ENCODE results near the gene CDKN2B-AS1. TPM values are rescaled to one million over a fixed set of nuclear protein-coding genes. Genes with fewer than 3 reads are reported as not detected.

The CDKN2B-AS1 gene
- total RNA-seq, 1 donor from 2014 or later, result 1.0 TPM

GRCh38 chr9:22098643-22099332 lies 104.2 kb downstream of the CDKN2B-AS1 start:
- no peak for ATAC-seq

DNA sequence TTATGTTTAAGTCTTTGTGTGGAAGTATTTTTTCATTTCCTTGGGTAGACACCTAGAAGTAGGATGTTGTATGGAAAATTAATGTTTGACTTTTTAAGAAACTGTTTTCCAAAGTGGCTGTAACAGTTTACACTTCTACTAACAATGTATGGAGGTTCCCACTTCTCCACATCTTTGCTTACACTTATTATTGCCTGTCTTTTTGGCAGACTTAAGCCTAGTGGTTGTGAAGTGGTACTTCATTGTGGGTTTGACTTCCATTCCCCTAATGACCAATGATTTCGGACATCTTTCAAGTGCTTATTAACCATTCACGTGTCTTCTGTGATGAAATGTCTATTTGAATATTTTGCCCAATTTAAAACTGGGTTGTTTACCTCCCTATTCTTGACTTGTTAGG lies 106.0 kb downstream of the CDKN2B-AS1 start:
- no peak for ATAC-seq

GRCh38 chr9:22102146-22103053 lies 107.8 kb downstream of the CDKN2B-AS1 start:
- no peak for ATAC-seq

DNA sequence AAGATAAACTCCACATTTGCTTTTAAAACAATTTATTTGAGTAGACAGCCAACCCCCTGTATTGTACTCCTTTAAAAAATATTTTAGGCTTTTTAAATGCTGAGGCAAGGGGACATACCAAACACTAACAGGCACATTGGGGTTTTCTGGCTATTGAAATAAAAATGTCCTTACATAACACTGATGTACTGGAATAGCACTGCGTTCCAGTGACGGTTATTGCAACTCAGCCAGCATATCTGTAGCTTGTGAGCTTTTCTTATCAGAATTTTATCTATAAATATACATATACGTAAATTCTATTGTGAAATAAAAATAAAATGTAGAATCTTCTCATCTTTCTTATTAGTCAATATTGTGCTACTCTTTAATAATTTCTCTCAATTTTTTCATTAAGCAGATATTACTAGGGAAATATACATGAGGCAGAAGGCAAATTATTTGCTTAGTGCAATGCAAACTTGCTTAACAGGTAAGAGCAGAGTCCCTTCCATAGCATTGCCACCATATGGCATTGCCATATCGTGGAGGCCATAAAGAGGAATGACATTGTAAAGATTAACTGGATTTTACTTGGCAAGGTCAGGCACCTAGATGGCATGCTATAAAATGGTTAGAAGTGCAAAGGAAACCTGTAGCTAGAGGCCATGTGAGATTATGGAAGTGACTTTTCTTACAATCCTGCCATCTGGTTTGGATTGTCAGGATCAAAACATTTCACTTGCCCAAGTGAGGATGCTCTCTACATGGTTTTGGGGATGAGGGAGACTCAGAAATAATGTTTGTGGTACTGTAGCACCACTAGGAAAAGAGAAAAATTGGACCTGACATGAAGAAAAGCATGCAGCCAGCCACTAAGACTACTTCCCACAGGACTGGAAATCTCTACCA lies 109.3 kb downstream of the CDKN2B-AS1 start:
- ATAC-seq, result peak; percentile 31

DNA sequence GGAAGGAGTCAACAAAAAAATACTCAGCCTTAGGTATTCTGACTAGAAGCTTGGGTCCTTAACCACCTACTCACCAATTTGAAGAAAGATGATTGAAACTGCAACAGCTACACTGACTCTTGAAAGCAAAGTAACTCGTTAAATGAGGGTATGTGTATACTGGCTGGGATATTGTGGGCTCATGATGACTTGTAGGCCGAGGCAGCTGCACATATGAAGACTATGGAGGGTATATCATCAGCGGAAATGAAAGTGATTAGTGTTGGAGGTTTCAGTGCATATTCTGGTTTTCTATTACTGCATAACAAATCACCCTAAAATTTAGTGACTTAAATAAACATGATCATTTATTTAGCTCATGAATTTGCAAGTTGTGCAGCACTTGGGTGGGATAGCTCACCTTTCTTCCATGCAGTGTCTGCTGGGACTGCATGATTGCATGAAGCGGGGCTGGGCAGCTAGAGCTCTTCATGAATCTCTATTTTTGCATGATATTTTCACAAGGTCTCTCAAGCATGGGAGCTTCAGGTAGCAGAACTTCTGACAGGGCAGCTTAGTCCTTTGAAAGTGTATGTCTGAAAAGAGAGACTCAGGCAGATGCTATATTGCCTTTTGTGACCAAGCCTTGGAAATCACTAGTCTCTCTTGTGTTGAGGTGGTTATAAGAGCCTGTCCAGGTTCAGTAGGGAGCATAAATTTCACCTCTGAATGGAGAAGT lies 110.6 kb downstream of the CDKN2B-AS1 start:
- no peak for ATAC-seq

- ATAC-seq, result peak; percentile 73
Measured at GRCh38 chr9:22107202-22108045, 112.8 kb downstream of the CDKN2B-AS1 start.

DNA sequence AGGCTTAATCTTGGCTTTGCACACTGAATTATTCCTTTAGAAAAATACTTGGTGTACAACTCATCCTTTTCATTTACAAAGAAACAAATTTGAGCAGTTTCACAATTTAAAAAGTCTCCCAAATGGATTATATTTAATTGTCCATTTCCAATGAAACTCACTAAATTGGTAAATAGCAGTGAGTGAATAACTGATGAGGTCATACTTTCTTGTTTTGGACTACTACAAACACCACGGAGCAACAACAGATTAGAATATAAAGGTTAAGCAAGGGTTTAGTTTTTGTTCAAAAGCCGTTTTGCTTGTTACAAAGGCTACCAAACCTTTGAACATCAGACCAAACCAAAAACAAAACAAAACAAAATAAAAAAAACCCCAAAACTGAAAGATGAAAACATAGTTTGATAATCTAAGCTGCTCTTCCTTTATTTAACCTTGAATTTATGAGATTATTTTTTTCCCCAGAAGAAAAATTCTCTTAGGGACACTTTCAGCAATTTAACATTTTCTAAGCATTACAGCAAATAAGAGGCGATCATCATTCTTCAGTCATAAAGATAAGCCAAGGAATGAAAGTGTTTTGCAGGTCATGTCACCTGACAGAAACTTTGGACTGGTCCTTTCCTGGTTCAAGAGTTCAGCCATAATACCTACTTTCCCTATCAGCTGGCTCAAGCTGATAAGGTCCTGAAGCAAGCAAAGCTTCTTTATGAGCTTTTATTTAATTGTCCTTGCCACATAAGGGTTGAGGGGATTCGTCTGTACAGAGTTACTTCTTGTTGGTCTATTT lies 114.2 kb downstream of the CDKN2B-AS1 start:
- no peak for ATAC-seq

- no peak for ATAC-seq
Measured at GRCh38 chr9:22111176-22111953, 116.8 kb downstream of the CDKN2B-AS1 start.

GRCh38 chr9:22111954-22112247 lies 117.3 kb downstream of the CDKN2B-AS1 start:
- no peak for ATAC-seq

GRCh38 chr9:22112870-22113821 lies 118.6 kb downstream of the CDKN2B-AS1 start:
- no peak for ATAC-seq

GRCh38 chr9:22114956-22115355 lies 120.4 kb downstream of the CDKN2B-AS1 start:
- ATAC-seq, result no peak

GRCh38 chr9:22116758-22117157 lies 122.2 kb downstream of the CDKN2B-AS1 start:
- ATAC-seq, result no peak

DNA sequence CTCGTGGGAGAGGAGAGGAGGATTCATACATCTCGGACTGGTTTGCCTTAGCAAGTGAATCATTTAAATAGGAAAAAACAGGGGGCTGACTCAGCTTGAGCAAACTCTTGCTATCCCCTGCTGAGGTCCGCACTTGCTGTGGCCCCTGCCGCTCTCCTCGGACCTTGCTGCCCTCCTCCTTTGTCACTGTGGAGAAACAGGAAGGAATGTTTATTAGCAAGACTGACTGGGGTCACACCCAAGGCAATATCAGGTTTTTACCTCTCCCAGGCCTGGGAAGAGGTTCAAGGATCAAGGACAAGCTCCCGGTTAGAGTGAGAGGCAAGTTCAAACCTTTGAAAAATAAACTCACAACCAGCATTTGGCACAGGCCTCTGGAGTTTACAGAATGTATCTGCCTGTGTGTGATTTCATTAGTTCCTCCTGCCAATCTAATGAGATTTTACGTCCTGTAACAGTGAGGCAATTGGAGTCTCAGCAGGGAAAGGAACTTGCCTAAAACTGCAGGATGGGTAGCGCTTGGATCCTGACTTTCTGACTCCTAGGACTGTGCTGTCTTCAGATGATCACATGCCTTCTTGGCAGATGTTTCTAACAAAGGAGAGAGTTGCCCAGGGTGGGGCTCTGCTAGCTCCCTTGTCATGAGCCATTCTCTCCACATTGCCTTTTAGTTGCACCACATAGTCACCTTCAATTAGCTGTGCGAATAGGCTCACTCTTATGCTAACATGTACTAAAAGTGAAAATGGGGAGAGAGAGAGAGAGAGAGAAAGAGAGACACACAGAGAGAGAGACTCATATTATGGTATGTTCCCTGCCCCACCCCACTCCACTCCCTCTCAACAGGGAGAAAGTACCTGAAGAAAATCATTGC lies 123.2 kb downstream of the CDKN2B-AS1 start:
- peak; percentile 86 for ATAC-seq

DNA sequence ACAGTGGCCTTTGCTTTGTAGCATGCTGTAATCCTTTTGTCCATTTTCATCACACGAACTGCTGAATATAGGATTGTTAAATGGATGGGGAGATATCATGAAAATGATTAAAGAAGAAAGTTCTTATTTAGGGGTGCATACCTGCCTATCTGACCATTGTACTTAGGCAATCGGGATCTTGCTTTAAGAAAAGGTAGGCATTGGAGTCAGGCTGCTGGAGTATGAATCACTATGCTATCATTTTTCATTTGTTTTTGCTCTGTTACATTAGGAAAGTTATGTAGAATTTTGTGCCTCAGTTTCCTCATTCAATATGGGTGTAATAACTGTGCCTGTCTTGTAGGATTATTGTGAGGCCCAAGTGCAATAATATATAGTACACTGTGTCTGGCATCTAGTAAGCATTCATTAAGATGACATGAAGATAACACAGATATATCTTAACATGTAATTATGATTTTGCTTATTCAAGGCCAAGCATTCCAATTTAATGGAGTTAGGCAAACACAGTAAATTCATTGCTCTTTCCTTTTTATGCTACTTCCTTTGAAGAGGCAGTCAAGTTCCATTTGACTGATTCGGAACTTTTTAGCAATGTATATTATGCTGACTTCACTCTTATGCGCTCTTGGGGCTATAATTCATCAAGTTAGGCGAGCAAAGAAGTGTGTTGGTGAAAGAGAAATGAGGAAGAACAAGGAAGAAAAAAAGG lies 124.4 kb downstream of the CDKN2B-AS1 start:
- ATAC-seq, result no peak

DNA sequence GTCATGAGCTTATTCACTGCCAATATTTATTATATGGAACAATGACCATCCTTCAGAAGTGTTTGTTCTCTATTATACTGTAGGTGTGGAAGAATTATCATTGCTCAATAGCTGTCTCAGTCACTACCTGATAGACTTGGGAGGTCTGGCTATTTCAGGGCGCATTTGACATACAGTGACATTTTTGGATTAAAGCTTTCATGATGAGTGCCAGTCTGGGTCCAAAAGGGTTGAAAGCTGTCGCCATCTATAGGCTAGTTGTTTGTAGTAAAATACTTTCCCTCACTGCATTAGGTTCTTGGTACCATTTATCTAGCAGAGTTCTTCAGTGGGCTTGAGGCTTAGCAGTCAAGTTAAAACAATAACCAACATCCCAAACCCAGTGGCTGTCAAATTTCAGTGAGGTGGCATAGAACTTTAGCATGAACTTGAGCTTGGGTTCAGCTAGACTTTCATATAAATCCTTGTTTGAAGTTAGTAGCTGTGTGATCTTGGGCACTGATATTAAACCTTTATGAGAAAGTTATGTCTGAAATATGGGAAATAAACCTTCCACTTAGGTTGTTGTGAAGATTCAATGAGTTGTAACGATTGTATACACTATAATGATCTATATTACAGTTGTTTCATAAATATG lies 125.0 kb downstream of the CDKN2B-AS1 start:
- ATAC-seq, result peak; percentile 65

GRCh38 chr9:22120159-22120549 lies 125.6 kb downstream of the CDKN2B-AS1 start:
- no peak for ATAC-seq

Data from esophagus mucosa (tissue), 1 donor.